CD14-positive monocyte (primary cell): ENCODE data around the gene LAMC3. TPM values are rescaled to one million over a fixed set of nuclear protein-coding genes. Genes with fewer than 3 reads are reported as not detected.

Experiments
- DNase-seq, 3 donors: peaks; one replicate each; pipeline ENCODE4 v3.0.0-alpha.2; 2011 to 2022
- H2AFZ ChIP-seq: 2 replicates; pipeline ENCODE4 v1.6.0; 2012; ENCODE audit warnings: mild to moderate bottlenecking, low read depth, low read length, inconsistent platforms; ENCODE audit not compliant: insufficient read depth, poor library complexity, severe bottlenecking
- H3K27ac ChIP-seq, 2 donors: 1 replicate in 1 of 2; 2 replicates in 1 of 2; pipeline ENCODE4 v1.5.1; 2012 to 2013; ENCODE audit warnings: low read length in 2 of 2, control low read depth in 1 of 2, inconsistent platforms in 1 of 2, low read depth in 1 of 2, mild to moderate bottlenecking in 1 of 2
- H3K27me3 ChIP-seq, 2 donors: one replicate each; pipeline versions ENCODE4 v1.6.0 to v1.6.1; 2011 to 2013; ENCODE audit warnings: low read length in 2 of 2; ENCODE audit not compliant: control insufficient read depth in 2 of 2, insufficient read depth in 2 of 2
- H3K36me3 ChIP-seq, 2 donors: replicated peaks in 1 of 2; 1 replicate in 1 of 2; 2 replicates in 1 of 2; pipeline versions ENCODE4 v1.5.1 to v1.6.1; 2012 to 2013; ENCODE audit warnings: low read length in 2 of 2, control low read depth in 1 of 2, inconsistent platforms in 1 of 2, mild to moderate bottlenecking in 1 of 2; ENCODE audit not compliant: insufficient read depth in 2 of 2, control insufficient read depth in 1 of 2
- H3K4me1 ChIP-seq, 2 donors: 1 replicate in 1 of 2; 2 replicates in 1 of 2; pipeline versions ENCODE4 v1.5.1 to v1.6.1; 2012 to 2013; ENCODE audit warnings: low read length in 2 of 2, control low read depth in 1 of 2, inconsistent platforms in 1 of 2, mild to moderate bottlenecking in 1 of 2, moderate library complexity in 1 of 2; ENCODE audit not compliant: insufficient read depth in 2 of 2, control insufficient read depth in 1 of 2
- H3K4me2 ChIP-seq: replicated peaks from 2 replicates; pipeline ENCODE3; 2012; ENCODE audit warnings: low read length, moderate library complexity, mild to moderate bottlenecking; ENCODE audit not compliant: poor library complexity, severe bottlenecking; ENCODE audit errors: extremely low read depth
- H3K4me3 ChIP-seq, 3 experiments: fragments of 200-600 bp in 1 of 3; sonication (generic) in 1 of 3; replicated peaks in 1 of 3; 1 replicate in 2 of 3; 2 replicates in 1 of 3; pipeline ENCODE4 v1.5.1; 2011 to 2013; ENCODE audit warnings: low read length in 3 of 3, mild to moderate bottlenecking in 3 of 3, control low read depth in 2 of 3, low read depth in 2 of 3, inconsistent platforms in 1 of 3, moderate library complexity in 1 of 3
- H3K79me2 ChIP-seq: 2 replicates; pipeline ENCODE4 v1.6.0; 2012; ENCODE audit warnings: mild to moderate bottlenecking, control low read depth, inconsistent platforms, low read length, moderate library complexity; ENCODE audit not compliant: insufficient read depth
- H3K9ac ChIP-seq: 2 replicates; pipeline ENCODE4 v1.6.0; 2017; ENCODE audit warnings: low read length, mild to moderate bottlenecking; ENCODE audit not compliant: insufficient read depth, poor library complexity, severe bottlenecking
- H3K9me3 ChIP-seq, 2 donors: replicated peaks in 1 of 2; 1 replicate in 1 of 2; 2 replicates in 1 of 2; pipeline versions ENCODE4 v1.5.1 to v1.6.1; 2012 to 2013; ENCODE audit warnings: low read length in 2 of 2, control low read depth in 1 of 2; ENCODE audit not compliant: control insufficient read depth in 1 of 2, insufficient read depth in 1 of 2
- H4K20me1 ChIP-seq: 2 replicates; pipeline ENCODE4 v1.6.0; 2012; ENCODE audit warnings: mild to moderate bottlenecking, low read length, control low read depth, moderate library complexity; ENCODE audit not compliant: insufficient read depth
- H3K27ac Mint-ChIP-seq, 7 donors: one replicate each; pipeline ENCODE4 v1.8.0; 2020; ENCODE audit warnings: mild to moderate bottlenecking in 7 of 7, mixed read lengths in 7 of 7, moderate library complexity in 6 of 7, inconsistent platforms in 2 of 7
- H3K27me3 Mint-ChIP-seq, 3 donors: one replicate each; pipeline ENCODE4 v1.8.0; 2021 to 2022; ENCODE audit warnings: low read depth in 3 of 3, mild to moderate bottlenecking in 3 of 3, mixed read lengths in 3 of 3, moderate library complexity in 3 of 3, inconsistent platforms in 1 of 3
- H3K36me3 Mint-ChIP-seq, 2 donors: one replicate each; pipeline ENCODE4 v1.8.0; 2020; ENCODE audit warnings: mixed read lengths in 2 of 2, inconsistent platforms in 1 of 2, mild to moderate bottlenecking in 1 of 2
- H3K4me1 Mint-ChIP-seq: one replicate; pipeline ENCODE4 v1.8.0; 2020; ENCODE audit warnings: mild to moderate bottlenecking, mixed read lengths
- H3K4me3 Mint-ChIP-seq, 2 donors: one replicate each; pipeline ENCODE4 v1.8.0; 2020; ENCODE audit warnings: mild to moderate bottlenecking in 2 of 2, mixed read lengths in 2 of 2, moderate library complexity in 1 of 2
- H3K9me3 Mint-ChIP-seq, 7 donors: one replicate each; pipeline ENCODE4 v1.8.0; 2020 to 2022; ENCODE audit warnings: mixed read lengths in 7 of 7, mild to moderate bottlenecking in 6 of 7, moderate library complexity in 6 of 7, inconsistent platforms in 2 of 7
- WGBS: methylation state at CpG from one replicate; pipeline ENCODE4 v1.1.5; 2013; ENCODE audit warnings: missing lambda C conversion rate; ENCODE audit not compliant: insufficient coverage; 5-methylcytosine and 5-hydroxymethylcytosine counted together
- intact Hi-C, 2 donors: fragments of 100-400 bp; cut with micrococcal nuclease; formaldehyde crosslinking; loops; one replicate each; pipeline versions ENCODE4 v1.15.0 to v1.15.1; 2023
- polyA plus RNA-seq, 3 donors: library from polyadenylated mRNA; depleted of rRNA in 1 of 3; unstranded in 2 of 3; stranded (reverse) in 1 of 3; fragments of 300-500 nt in 2 of 3; fragments of >200 nt in 1 of 3; fragmentation: Illumina TruSeq in 2 of 3; gene quantifications; 1 replicate in 2 of 3; 2 replicates in 1 of 3; pipeline ENCODE4 v1.2.3, GENCODE V29; 2012 to 2021
- TF ChIP-seq, protein P1 (sequence below): fragments of 200-600 bp; IDR thresholded peaks from one replicate; pipeline ENCODE4 v1.8.0; 2022; ENCODE audit warnings: antibody characterized with exemption, mild to moderate bottlenecking

The LAMC3 gene
- polyA plus RNA-seq, 3 donors = 0.19 TPM; not detected in 2

DNA sequence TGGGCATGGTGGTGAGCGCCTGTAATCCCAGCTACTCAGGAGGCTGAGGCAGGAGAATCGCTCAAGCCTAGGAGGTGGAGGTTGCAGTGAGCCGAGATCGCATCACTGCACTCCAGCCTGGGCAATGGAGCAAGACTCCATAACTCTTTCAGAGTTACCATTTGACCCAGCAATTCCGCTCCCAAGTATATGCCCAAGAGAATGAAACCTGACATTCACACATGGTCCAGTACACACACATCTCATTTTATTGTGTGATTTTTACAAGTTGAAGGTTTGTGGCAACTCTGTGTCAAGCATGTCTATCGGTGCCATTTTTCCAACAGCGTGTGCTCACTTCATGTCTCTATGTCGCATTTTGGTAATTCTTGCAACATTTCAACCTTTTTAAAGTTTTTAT, 45.1 kb upstream of the LAMC3 start:
- Mint-ChIP-seq H3K9me3 (peaks cover 2 to 15% (median 6%) of the 10 kb centered on the region in 7 donors), H3K4me1 (peaks cover 2% of the 10 kb centered on the region), H3K4me3 (no peak overlapping the region), H3K27me3 (peaks cover 2 to 4% (median 3%) of the 10 kb centered on the region in 3 donors), H3K36me3 (no peaks in the 10 kb centered on the region), H3K27ac (no peak overlapping the region)
- H3K9me3 ChIP-seq = peaks cover 0 to 9% of the 10 kb centered on the region in 2 donors
- TF ChIP-seq, protein P1, sequence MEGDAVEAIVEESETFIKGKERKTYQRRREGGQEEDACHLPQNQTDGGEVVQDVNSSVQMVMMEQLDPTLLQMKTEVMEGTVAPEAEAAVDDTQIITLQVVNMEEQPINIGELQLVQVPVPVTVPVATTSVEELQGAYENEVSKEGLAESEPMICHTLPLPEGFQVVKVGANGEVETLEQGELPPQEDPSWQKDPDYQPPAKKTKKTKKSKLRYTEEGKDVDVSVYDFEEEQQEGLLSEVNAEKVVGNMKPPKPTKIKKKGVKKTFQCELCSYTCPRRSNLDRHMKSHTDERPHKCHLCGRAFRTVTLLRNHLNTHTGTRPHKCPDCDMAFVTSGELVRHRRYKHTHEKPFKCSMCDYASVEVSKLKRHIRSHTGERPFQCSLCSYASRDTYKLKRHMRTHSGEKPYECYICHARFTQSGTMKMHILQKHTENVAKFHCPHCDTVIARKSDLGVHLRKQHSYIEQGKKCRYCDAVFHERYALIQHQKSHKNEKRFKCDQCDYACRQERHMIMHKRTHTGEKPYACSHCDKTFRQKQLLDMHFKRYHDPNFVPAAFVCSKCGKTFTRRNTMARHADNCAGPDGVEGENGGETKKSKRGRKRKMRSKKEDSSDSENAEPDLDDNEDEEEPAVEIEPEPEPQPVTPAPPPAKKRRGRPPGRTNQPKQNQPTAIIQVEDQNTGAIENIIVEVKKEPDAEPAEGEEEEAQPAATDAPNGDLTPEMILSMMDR = no peak
- H3K4me3 ChIP-seq = no peak overlapping the region
- no peaks in the 10 kb centered on the region for H3K36me3 ChIP-seq
- no peaks in the 10 kb centered on the region for H3K79me2 ChIP-seq
- intact Hi-C loops = no loop called here
- no peaks in the 10 kb centered on the region for H3K4me1 ChIP-seq
- WGBS = no CpG with 5 or more reads among the region's 8 CpGs
- H3K4me2 ChIP-seq = no peak overlapping the region
- no peak overlapping the region for H3K9ac ChIP-seq
- no peaks in the 10 kb centered on the region for H4K20me1 ChIP-seq
- H3K27ac ChIP-seq = no peak overlapping the region
- H3K27me3 ChIP-seq = no peaks in the 10 kb centered on the region
- no peak for DNase-seq
- no peak overlapping the region for H2AFZ ChIP-seq

DNA sequence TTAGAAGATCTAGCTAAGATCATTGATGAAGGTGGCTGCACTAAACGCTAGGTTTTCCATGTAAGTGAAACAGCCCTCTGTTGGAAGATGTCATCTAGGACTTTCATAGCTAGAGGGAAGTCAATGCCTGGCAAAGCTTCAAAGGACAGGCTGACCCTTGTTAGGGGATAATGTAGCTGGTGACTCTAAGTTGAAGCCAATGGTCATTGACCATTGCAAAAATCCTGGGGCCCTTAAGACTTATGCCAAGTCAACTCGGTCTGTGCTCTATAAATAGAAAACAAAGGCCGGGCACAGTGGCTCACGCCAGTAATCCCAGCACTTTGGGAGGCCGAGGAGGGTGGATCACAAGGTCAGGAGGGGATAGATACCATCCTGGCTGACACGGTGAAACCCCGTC, 43.3 kb upstream of the LAMC3 start:
- intact Hi-C loops = no loop called here

More for the DNA sequence above, 43.3 kb upstream of the LAMC3 start:
- Mint-ChIP-seq H3K27ac (no peak overlapping the region), H3K27me3 (peaks cover 0 to 4% (median 3%) of the 10 kb centered on the region in 3 donors), H3K36me3 (no peaks in the 10 kb centered on the region), H3K9me3 (peaks cover 0 to 11% (median 3%) of the 10 kb centered on the region in 7 donors), H3K4me1 (peaks cover 3% of the 10 kb centered on the region), H3K4me3 (no peak overlapping the region)
- no peaks in the 10 kb centered on the region for H3K4me1 ChIP-seq
- no peaks in the 10 kb centered on the region for H3K27me3 ChIP-seq
- H3K4me2 ChIP-seq = no peak overlapping the region
- H3K9me3 ChIP-seq = peaks cover 0 to 3% of the 10 kb centered on the region in 2 donors
- TF ChIP-seq, protein P1 = no peak
- H3K9ac ChIP-seq = no peak overlapping the region
- H3K36me3 ChIP-seq = no peaks in the 10 kb centered on the region
- H3K27ac ChIP-seq = no peak overlapping the region
- H2AFZ ChIP-seq = no peak overlapping the region
- no peak for DNase-seq
- H3K79me2 ChIP-seq = no peaks in the 10 kb centered on the region
- no peaks in the 10 kb centered on the region for H4K20me1 ChIP-seq
- 92% methylated on average over 5 of the region's 7 CpGs for whole genome bisulfite sequencing
- H3K4me3 ChIP-seq = no peak overlapping the region
